Measurements from ENCODE around the gene PMFBP1.

DNA sequence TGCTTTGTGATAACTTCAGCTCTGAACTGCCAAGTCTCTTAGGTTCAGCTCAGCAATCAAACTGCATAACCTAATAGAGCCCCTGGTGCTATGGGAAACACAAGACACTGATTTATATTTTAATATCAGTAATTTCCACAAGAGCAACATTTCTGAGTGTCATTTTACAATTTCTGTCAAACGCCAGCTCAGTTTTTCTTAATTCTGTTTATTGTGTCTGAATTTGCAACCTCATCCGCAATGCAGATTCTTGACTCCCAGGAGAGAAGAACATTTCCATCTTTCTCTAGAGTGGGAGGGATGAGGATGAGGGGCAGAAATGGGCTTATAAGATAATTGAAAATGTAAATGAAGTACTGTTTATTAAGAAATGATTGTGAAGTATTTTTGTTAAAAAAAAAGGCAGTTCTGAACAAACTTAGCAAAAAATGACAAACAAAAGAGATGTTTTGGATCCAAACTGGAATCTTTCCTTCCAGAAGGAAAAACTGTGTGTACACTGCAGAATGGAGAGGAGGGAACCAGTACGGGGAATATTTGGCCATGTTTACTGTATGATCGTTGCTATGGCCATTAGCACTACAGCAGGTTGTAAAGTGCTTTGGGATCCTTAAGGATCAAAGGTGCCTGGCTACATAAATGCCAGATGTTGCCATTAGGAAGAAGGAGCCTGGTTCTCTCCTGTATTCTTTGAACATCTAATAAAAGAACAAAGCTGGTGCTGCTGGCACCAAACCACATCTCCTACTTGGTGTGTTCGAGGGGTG, 7.4 kb upstream of the PMFBP1 start:
- no peak for TF ChIP-seq ARNT (IDR thresholded peaks at IDR 0.05)
- no peak for TF ChIP-seq NFRKB (IDR thresholded peaks at IDR 0.05)
- no peak for TF ChIP-seq FOXM1 (IDR thresholded peaks at IDR 0.05; ENCODE audit: borderline replicate concordance)
- no peak for TF ChIP-seq SP1 (IDR thresholded peaks at IDR 0.05)
- no peak for TF ChIP-seq BHLHE40 (IDR thresholded peaks at IDR 0.05; ENCODE audit: borderline replicate concordance)
- TF ChIP-seq ELF4 (IDR thresholded peaks at IDR 0.05): no peak
- no peak for TF ChIP-seq ZNF384 (IDR thresholded peaks at IDR 0.05)
- TF ChIP-seq L3MBTL2 (conservative IDR thresholded peaks at IDR 0.05): no peak
- no peak for TF ChIP-seq TARDBP (IDR thresholded peaks at IDR 0.05)
- TF ChIP-seq, protein P1, sequence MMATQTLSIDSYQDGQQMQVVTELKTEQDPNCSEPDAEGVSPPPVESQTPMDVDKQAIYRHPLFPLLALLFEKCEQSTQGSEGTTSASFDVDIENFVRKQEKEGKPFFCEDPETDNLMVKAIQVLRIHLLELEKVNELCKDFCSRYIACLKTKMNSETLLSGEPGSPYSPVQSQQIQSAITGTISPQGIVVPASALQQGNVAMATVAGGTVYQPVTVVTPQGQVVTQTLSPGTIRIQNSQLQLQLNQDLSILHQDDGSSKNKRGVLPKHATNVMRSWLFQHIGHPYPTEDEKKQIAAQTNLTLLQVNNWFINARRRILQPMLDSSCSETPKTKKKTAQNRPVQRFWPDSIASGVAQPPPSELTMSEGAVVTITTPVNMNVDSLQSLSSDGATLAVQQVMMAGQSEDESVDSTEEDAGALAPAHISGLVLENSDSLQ (IDR thresholded peaks at IDR 0.05): no peak
- no peak for TF ChIP-seq FOXK2 (IDR thresholded peaks at IDR 0.05)
- no peak for TF ChIP-seq CTBP1 (IDR thresholded peaks at IDR 0.05; ENCODE audit: borderline replicate concordance)
